Posterior cingulate gyrus (tissue), 11 donors: ENCODE data around the gene LTO1.
"Not testable (repeated sequence)": the region's sequence is repeated elsewhere in the genome, so short reads cannot be mapped to it uniquely, and the experiment has no call there.

Source experiments
- DNase-seq, 10 donors: peaks; one replicate each; pipeline versions ENCODE4 v3.0.0 to v3.0.0-alpha.2; 2020 to 2021; ENCODE audit warnings: mixed read lengths in 3 of 10
- intact Hi-C: fragments of 100-400 bp; cut with DNase I; formaldehyde crosslinking; loops from one replicate; pipeline ENCODE4 v1.15.1; 2023

LTO1 gene

GRCh38 chr11:69640260-69640994 is 34.7 kb downstream of the LTO1 start:
- DNase-seq, result peak in 3 of 10 donors; percentile 68 to 80 (median 75)
- intact Hi-C loops, result loop anchor here (5.0 kb wide), 2 partner anchors 198 to 343 kb away; no protein-coding TSS in a partner anchor

- DNase-seq, result no peak
- intact Hi-C loops, result loop anchor here (5.0 kb wide), 2 partner anchors 198 to 343 kb away; no protein-coding TSS in a partner anchor
These were observed 35.3 kb downstream of the LTO1 start for GRCh38 chr11:69639831-69640230.

- DNase-seq, result peak; percentile 53 to 95 (median 70)
- intact Hi-C loops, result no loop called here
These were observed 36.0 kb downstream of the LTO1 start for GRCh38 chr11:69638941-69639681.

GRCh38 chr11:69637941-69638871 is 36.9 kb downstream of the LTO1 start:
- peak in 2 of 10 donors; percentile 60 to 80 for DNase-seq
- intact Hi-C loops, result no loop called here

GRCh38 chr11:69637198-69637940 is 37.8 kb downstream of the LTO1 start:
- DNase-seq, result peak in 2 of 10 donors; percentile 54 to 66
- intact Hi-C loops, result no loop called here

GRCh38 chr11:69636512-69637197 is 38.5 kb downstream of the LTO1 start:
- intact Hi-C loops, result no loop called here
- peak; percentile 54 to 93 (median 73) for DNase-seq

- peak in 1 of 10 donors; percentile 2 for DNase-seq
- intact Hi-C loops, result no loop called here
These were observed 39.2 kb downstream of the LTO1 start for GRCh38 chr11:69635804-69636511.

GRCh38 chr11:69635195-69635594 is 40.0 kb downstream of the LTO1 start:
- DNase-seq, result peak in 1 of 10 donors; percentile 2
- intact Hi-C loops, result no loop called here

- no peak for DNase-seq
- intact Hi-C loops, result no loop called here
These were observed 40.6 kb downstream of the LTO1 start for GRCh38 chr11:69634590-69634989.

- intact Hi-C loops, result no loop called here
These were observed 41.1 kb downstream of the LTO1 start for GRCh38 chr11:69634069-69634468.

GRCh38 chr11:69632900-69633299 is 42.3 kb downstream of the LTO1 start:
- no peak for DNase-seq
- intact Hi-C loops, result no loop called here

More at GRCh38 chr11:69634069-69634468, 41.1 kb downstream of the LTO1 start:
- no peak for DNase-seq

- intact Hi-C loops, result no loop called here
- no peak for DNase-seq
These were observed 44.7 kb downstream of the LTO1 start for GRCh38 chr11:69630424-69630823.

GRCh38 chr11:69630017-69630416 is 45.1 kb downstream of the LTO1 start:
- intact Hi-C loops, result no loop called here
- no peak for DNase-seq

GRCh38 chr11:69627551-69627950 is 47.6 kb downstream of the LTO1 start:
- no peak for DNase-seq
- intact Hi-C loops, result no loop called here

GRCh38 chr11:69625476-69625875 is 49.7 kb downstream of the LTO1 start:
- intact Hi-C loops, result no loop called here
- no peak for DNase-seq

GRCh38 chr11:69624293-69624692 is 50.9 kb downstream of the LTO1 start:
- intact Hi-C loops, result no loop called here
- DNase-seq, result no peak

- intact Hi-C loops, DNase-seq: not testable (repeated sequence)
These were observed 53.0 kb downstream of the LTO1 start for GRCh38 chr11:69622097-69622681.

- DNase-seq, result no peak
- intact Hi-C loops, result no loop called here
These were observed 54.4 kb downstream of the LTO1 start for GRCh38 chr11:69620683-69621290.
